Colonic mucosa (tissue), 4 donors: Measurements from ENCODE around the gene RPL12. TPM values are rescaled to one million over a fixed set of nuclear protein-coding genes. Genes with fewer than 3 reads are reported as not detected.

Experiments
- DNase-seq: peaks from one replicate; pipeline ENCODE4 v3.0.0-alpha.2; 2020
- H3K27ac ChIP-seq: fragments of 200-600 bp; one replicate; pipeline ENCODE4 v1.8.0; 2021
- H3K27me3 ChIP-seq: fragments of 200-600 bp; one replicate; pipeline ENCODE4 v1.8.0; 2021
- H3K36me3 ChIP-seq: fragments of 200-600 bp; one replicate; pipeline ENCODE4 v1.8.0; 2021
- H3K4me1 ChIP-seq: fragments of 200-600 bp; one replicate; pipeline ENCODE4 v1.8.0; 2021; ENCODE audit warnings: mild to moderate bottlenecking
- H3K4me3 ChIP-seq: fragments of 200-600 bp; one replicate; pipeline ENCODE4 v1.8.0; 2021
- H3K9ac ChIP-seq, 2 donors: one replicate each; pipeline ENCODE4 v1.7.0; 2013; ENCODE audit warnings: control low read depth in 2 of 2, low read depth in 2 of 2, low read length in 2 of 2
- H3K9me3 ChIP-seq: fragments of 200-600 bp; one replicate; pipeline ENCODE4 v1.8.0; 2021
- intact Hi-C: fragments of 100-400 bp; cut with DNase I; formaldehyde crosslinking; loops from one replicate; pipeline ENCODE4 v1.14.1; 2022
- total RNA-seq, 2 donors: library from RNA; stranded (reverse); fragmentation: NEBNext Ultra II Directional in 1 of 2; extraction: Animal tissue kit (Norgen Biotek cat#: 25700) in 1 of 2; gene quantifications; one replicate each; pipeline ENCODE4 v1.2.1, GENCODE V29; 2021
- TF ChIP-seq, protein P1 (sequence below): fragments of 200-600 bp; IDR thresholded peaks from one replicate; pipeline ENCODE4 v1.8.0; 2022; ENCODE audit warnings: antibody characterized with exemption, mild to moderate bottlenecking
- donor health status: healthy.
- donor health status: DM: no; HTN: no; CAD: no.
- donor health status: DM: no; HTN: no; CAD: no.

Gene RPL12
- total RNA-seq, 2 donors from 2014 or later, result 916 to 973 TPM

DNA sequence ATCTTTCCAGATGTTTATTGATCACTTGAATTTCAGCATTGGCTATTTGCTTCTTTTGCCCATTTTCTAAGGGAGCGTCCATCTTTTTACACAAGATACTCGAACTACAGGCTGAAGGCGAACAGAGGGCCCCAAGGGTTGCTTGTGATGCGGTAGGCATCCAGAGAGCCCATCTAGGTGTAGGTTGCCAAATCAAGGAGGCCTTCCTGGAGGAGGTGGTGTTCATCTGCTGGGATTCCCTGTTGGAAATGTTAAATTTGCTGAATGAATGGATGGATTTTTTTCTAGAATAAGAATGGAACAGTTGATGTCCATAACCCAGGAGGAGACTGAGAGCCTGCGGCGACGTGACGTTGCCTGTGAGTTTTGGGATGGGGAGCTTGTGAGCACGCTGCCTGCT, 31.5 kb upstream of the RPL12 start:
- no peak for DNase-seq
- intact Hi-C loops, result no loop called here
- Histone ChIP-seq H3K27me3 (no peaks in the 10 kb centered on the region), H3K4me1 (no peaks in the 10 kb centered on the region), H3K27ac (no peak overlapping the region), H3K9me3 (no peaks in the 10 kb centered on the region), H3K9ac (no peak overlapping the region), H3K4me3 (no peak overlapping the region), H3K36me3 (no peaks in the 10 kb centered on the region)
- TF ChIP-seq, protein P1, sequence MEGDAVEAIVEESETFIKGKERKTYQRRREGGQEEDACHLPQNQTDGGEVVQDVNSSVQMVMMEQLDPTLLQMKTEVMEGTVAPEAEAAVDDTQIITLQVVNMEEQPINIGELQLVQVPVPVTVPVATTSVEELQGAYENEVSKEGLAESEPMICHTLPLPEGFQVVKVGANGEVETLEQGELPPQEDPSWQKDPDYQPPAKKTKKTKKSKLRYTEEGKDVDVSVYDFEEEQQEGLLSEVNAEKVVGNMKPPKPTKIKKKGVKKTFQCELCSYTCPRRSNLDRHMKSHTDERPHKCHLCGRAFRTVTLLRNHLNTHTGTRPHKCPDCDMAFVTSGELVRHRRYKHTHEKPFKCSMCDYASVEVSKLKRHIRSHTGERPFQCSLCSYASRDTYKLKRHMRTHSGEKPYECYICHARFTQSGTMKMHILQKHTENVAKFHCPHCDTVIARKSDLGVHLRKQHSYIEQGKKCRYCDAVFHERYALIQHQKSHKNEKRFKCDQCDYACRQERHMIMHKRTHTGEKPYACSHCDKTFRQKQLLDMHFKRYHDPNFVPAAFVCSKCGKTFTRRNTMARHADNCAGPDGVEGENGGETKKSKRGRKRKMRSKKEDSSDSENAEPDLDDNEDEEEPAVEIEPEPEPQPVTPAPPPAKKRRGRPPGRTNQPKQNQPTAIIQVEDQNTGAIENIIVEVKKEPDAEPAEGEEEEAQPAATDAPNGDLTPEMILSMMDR, result no peak

DNA sequence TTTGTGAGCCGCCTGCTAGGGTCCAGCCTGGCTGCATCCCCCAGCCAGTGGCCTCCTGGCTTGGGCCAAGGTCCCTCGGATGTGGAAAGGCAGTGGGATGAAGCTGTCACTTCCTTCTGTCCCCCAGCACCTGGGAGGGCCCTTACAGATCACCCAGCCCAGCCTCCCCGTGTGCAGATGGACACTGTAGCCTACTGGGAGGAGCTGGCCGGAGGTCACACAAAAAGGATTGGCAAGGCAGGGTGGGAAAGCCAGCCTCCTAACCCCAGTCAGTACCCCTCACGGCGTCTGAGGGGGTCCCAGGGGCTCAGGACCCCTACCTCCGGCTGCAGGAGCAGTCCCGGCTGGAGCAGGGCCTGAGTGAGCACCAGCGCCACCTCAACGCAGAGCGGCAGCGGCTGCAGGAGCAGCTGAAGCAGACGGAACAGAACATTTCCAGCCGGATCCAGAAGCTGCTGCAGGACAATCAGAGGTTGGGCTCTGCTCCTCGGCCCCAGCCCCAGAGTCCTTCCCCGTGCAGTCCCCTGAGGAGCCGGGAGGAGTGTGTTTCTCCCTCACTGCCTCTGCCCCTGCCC, 28.4 kb upstream of the RPL12 start:
- no peak for DNase-seq
- intact Hi-C loops, result no loop called here
- TF ChIP-seq, protein P1, result no peak
- H3K9me3 ChIP-seq, result no peaks in the 10 kb centered on the region
- H3K27me3 ChIP-seq, result no peaks in the 10 kb centered on the region
- H3K9ac ChIP-seq, result no peak overlapping the region
- H3K36me3 ChIP-seq, result no peaks in the 10 kb centered on the region
- H3K4me3 ChIP-seq, result no peak overlapping the region
- no peak overlapping the region for H3K27ac ChIP-seq
- H3K4me1 ChIP-seq, result no peaks in the 10 kb centered on the region

DNA sequence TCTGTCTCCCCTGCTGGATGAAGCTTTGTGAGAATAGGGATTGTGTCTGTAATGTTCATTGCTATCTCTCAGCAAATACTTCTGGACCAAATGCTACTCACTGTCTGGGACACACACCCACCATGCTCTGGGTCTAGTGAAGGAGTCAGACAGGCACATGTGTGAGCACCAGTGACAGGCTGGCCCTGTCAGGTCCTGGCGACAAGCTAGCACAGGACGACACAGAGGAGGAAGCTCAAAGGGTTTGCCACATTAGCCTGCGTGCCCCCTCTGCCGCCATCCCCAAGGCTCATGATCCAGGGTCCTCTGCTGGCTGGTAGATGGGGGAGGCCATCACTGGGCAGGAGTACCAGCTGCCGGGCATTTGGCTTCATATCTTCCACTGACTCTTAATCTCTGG, 23.4 kb upstream of the RPL12 start:
- no peaks in the 10 kb centered on the region for H3K27me3 ChIP-seq
- no peak overlapping the region for H3K4me3 ChIP-seq
- H3K9ac ChIP-seq, result no peak overlapping the region
- no peak for DNase-seq
- no peak overlapping the region for H3K27ac ChIP-seq
- intact Hi-C loops, result no loop called here
- no peaks in the 10 kb centered on the region for H3K9me3 ChIP-seq
- H3K4me1 ChIP-seq, result no peaks in the 10 kb centered on the region
- no peaks in the 10 kb centered on the region for H3K36me3 ChIP-seq
- TF ChIP-seq, protein P1, result no peak

DNA sequence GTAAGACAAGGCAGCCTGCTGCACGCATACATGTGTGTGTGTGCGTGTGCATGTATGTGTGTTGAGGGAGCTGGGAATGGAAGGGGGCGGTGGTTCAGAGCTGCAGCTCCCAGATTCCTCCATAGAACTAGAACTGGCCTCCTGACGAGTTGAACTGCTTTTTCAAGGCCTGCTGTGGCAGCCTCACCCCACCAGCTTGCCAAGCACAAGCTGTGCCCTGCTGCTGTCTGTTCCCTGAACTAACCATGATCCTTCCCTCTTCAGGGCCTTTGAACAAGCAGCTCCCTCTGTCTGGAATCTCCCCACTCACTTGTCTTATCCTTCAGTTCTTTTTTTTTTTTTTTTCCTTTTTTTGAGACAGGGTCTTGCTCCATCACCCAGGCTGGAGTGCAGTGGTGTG, 22.7 kb upstream of the RPL12 start:
- Histone ChIP-seq H3K9me3 (no peaks in the 10 kb centered on the region), H3K27ac (no peak overlapping the region), H3K27me3 (no peaks in the 10 kb centered on the region), H3K4me3 (no peak overlapping the region), H3K36me3 (no peaks in the 10 kb centered on the region), H3K4me1 (no peaks in the 10 kb centered on the region), H3K9ac (no peak overlapping the region)
- TF ChIP-seq, protein P1, result no peak
- no peak for DNase-seq
- intact Hi-C loops, result no loop called here

DNA sequence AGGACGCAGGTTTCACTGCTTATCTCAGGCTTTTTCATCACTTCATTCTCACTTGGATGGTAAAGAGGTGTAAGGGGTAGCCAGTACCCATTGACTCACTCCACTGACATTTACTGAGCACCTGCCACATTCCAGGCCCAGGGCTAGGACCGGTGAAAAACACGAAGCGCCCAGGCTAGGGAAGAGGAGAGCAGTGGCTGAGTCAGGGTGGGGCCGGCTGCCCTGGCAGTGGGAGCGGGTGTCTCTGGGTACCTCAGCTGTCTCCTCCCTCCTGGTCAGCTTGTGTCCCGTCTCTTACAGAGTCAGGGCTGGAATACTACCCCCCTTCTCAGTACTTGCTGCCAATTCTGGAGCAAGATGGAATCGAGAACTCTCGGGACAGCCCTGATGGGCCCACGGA, 22.3 kb upstream of the RPL12 start:
- Histone ChIP-seq H3K27ac (no peak overlapping the region), H3K36me3 (no peaks in the 10 kb centered on the region), H3K27me3 (no peaks in the 10 kb centered on the region), H3K4me3 (no peak overlapping the region), H3K4me1 (no peaks in the 10 kb centered on the region), H3K9me3 (no peaks in the 10 kb centered on the region), H3K9ac (no peak overlapping the region)
- TF ChIP-seq, protein P1, result no peak
- no peak for DNase-seq
- intact Hi-C loops, result no loop called here
